ELF-1 (cell line): Measurements from ENCODE around the gene RAD51B.

Experiments used
- DNase-seq: peaks from one replicate; pipeline ENCODE4 v3.0.0-alpha.2; 2016; ENCODE audit warnings: low read depth, low spot score

Gene RAD51B

DNA sequence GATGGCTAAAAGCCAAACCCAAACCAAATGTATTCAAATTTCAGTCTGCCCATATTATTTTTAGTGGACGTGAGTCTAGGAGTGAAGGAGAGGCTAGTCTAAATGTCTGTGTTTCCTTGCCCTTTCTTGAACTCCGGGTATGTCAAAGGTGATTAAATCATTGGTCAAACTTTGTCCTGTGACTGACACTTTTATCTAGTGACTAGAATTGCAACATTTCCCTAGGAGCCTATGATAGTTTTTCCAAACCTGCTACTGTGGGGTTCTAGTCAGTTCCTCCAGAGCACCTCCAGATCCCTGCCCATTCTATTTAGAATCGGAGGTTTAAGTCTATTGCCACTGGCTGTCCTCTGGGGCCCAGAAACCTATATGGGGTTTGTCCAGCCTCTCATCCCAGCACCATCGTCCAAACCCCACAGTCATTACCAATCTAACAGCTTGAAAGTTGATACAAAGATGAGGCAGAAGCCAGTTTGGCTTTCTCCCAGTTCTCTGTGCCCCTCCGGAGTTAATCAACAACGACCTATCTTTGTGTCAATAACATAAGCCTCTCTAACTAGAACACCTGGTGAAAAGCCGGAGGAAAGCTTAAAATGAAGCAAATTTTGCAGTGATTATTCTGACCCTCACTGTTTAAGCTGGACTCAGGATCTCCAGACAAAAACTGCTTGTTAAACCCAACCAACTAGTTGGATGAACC lies 666.6 kb downstream of the RAD51B start:
- DNase-seq = no peak

DNA sequence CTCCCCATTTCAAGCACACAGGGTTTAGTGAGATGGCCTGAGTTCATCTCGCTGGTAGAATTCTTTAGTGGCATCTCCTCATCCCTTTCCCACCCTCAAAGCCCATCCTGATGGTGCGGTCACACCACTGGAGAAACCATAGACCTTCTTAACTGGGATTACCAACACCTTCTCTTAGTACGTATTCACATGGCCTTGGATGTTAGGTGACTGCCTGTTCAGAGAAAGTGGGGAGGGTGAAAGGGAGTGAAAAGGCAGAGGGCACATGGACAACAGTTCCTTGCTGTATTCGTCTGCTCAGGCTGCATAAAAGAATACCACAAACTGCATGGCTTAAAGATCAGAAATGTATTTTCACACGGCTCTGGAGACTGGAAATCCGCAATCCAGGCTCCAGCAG lies 667.2 kb downstream of the RAD51B start:
- no peak for DNase-seq

DNA sequence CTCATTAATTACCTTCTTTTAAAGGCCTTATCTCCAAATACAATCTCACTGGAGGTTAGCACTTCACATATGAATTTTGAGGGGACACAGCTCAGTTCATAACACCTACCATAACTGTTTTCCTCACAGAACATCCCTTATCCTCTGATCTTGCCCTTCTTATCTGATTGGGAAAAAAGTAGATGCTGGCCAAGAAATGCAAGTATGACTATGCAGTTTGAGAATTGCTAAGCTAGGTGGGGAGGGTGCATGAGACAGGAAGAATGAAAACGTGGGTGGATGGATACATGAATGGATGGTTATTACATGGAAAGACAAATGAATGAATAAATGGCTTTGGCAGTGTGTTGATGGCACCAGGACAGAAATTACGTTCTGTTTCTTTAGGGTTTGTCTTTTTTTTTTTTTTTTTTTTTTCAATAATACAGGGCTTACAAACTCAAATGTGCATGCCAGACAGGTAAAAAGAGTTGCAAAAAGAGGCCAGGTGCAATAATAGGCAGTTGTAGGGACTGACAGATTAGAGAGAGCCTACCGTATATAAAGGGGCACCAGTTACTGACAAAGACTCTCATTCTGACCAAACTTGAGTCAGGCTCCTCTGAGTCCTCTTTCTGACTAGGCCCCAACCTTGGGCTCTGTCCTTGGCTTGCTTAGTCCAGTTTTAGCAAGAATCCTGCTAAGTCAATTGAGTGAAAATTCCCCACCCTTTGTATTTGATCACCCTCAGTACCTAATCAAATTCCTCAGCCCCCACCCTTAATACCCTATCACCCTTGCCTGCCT lies 668.4 kb downstream of the RAD51B start:
- DNase-seq = no peak

DNA sequence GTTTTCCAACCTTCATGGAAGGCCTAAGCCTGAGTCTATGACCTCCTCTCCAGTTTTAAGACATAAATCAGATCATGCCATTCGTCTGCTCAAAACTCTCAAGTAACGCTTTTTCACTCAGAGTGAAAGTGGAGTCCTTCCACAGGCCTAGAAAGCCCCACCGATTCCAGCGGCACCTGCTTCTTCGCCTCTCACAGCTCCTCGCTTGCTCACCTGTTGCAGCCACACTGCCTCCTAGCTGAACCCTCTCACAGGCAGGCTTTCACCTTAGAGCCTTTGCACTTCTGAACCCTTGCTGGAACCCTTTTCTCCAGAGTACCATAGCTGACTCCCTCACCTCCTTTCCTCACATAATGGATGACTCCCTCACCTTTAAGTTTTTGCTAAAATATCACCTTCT lies 672.2 kb downstream of the RAD51B start:
- DNase-seq = no peak

DNA sequence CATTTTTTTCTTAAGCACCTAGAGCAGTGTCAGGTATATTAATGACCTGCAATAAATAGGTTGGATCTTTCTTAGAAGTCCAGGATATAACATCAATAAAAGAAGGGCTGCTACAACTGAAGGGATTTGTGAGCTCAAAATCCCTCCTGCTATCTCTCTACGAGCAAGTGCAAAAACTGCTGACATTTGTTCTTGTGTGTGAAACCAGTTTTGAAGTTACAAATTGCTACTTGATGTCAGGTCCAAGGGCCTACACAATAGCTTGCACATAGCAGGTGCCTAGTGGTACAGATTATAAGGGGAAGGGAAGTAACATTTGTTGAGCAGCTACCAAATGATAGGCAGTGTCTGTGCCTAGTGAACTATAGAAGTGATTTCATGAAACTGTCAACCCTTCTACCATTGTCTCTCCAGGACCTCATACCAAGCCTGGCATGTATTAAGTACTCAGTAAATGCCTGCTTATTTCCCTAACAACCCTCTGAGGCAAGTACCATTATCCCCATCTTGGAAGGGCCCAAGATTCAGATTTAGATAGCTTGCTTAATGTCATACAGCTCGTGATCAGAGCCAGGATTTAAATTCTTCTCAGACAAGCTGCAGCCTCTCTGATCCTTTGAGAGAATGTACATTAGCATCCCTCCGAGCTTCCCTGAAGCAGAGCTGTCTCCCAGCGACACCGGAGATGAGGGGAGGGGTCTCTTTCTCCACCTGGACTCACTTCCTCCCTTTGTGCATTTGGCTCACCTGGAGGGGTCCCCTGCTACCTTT lies 673.0 kb downstream of the RAD51B start:
- DNase-seq = no peak

DNA sequence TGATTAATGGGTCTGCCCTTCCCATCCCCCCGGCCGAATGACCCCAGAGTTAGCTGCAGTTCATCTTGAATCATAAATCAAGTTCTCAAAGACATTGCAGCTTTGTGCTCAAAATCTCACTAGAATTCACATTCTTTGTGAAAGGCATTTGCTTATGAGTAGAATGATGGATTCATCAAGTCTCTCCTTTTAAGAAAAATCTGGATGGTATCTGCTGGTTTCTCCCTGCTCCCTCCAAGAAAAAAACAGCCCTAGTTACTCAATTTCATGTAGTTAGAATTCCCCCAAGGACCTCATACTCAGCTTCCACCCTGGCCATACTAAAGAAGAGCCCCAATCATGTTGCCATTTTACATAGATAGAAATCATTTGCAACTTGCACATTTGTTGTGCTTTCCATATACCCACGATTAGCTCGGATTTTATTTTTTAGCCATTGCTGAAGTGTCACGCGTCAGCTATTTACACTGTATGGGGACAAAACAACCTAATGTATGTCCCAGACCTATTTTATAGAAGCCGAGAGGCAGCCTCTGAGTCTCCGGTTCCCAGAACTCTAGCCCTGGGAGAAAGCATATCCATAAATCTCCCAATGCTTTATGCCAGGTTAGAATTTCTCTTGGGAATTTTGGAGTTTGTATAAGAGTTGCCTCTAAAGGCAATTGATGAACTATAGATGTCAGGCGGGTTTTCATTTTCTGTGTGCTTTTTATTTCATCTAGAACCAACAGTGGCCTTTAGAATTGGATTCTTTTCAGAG lies 673.8 kb downstream of the RAD51B start:
- no peak for DNase-seq

GRCh38 chr14:68495101-68496039 lies 675.8 kb downstream of the RAD51B start:
- DNase-seq = no peak

- DNase-seq = no peak
Observed at GRCh38 chr14:68497011-68497410, 677.4 kb downstream of the RAD51B start.

DNA sequence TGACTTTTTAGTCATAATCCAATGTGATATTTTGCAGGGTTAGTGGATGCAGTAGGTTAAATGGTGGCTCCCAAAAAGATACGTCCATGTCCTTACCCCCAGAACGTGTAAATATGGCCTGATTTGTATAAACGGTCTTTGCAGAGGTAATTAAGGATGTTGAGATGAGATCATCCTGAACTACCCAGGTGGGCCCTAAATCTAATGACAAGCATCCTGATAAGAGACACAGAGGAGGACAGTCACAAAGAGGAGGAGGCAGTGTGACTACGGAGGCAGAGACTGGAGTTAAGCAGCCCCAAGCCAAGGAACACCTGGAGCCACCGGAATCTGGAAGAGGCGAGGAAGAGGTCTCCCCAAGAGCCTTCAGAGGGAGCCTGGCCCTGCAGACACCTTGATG lies 679.9 kb downstream of the RAD51B start:
- no peak for DNase-seq

- DNase-seq = no peak
Observed at GRCh38 chr14:68501171-68501570, 681.6 kb downstream of the RAD51B start.

DNA sequence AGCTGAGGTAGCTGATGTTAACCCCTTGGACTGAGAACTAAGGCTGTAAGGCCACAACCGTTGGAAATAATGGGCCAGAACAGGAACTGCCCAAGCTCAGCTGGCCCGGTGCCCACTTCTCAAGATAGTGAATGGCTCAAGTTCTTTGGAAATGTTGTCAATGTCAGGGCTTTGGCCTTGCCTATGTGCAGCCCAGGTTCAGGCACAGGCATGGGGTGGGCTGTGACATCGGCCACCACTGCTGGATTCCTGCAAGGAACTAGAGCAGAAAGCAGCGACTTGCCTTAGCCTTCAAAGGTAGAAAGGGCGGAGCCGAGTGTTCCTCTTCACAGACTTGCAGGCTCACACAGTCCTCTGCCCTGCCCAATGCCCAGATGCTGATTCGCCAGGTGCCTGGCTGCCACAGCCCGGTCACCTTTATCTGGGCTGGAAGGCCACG lies 682.1 kb downstream of the RAD51B start:
- DNase-seq = no peak

DNA sequence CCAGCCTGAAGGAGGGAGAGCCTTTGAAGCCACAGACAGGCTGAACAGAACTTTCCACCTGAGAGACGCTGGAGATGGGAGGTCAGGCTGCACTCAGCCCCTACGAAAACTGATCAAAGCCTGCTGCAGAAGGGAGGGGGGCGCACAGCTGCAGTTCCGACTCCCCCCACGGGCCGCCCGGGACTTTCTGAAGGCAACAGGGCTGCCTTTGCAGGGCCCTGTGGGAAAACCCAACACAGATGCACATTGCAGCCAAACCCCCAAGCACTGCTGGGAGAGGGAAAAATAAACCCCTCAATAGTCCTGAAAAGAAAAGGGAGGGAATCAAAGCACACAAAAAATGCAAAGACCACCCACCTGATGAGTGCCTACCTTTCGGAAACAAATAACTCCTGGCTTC lies 682.7 kb downstream of the RAD51B start:
- no peak for DNase-seq

DNA sequence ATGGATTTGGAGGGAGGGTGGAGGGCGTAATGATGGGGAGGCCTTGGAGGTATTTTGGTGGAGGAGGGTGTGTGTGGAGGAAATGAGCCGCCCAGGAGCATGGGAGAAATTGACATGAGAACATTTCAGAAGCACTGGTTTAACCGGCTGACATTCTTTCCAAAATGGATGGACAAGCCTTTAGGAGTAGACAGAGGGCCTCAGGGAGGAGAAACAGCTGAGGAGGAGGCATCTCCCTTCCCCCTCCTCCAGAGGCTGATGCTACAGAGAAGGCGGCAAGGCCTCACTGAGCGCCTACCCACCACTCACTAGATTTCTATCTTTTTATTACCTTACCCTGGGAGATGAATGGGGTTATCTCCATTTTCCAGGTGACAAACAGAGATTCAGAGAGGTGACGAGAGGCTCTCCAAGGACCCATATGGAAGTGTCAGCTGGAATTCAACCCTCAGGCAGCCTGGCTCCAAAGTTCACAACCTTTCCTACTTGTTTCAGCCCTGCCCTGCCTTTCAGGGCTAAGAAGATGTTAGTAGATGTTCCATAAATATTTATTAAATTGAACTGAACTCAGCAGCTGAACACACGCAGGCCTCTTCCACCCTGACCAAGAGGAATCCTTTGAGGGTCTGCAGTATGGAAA lies 683.7 kb downstream of the RAD51B start:
- DNase-seq = peak; percentile 86

DNA sequence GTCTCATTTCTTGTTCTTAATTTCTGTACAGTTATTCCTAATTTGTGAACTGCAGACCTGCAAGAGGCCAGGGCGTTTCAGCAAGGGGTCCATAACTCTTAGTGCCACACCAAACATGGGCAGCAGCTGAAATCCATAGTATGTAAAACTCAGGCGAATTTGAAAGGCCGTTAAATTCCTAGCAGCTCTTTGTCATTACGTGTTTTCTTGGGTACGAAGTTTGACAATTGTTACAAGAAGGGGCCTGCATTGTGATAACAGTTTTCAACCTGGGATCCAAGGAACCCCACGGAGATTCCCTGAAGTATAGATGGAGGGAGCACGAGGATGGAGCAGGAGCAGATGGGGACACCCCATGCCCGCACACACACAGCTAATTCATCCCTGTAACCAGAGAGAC lies 685.3 kb downstream of the RAD51B start:
- DNase-seq = no peak

DNA sequence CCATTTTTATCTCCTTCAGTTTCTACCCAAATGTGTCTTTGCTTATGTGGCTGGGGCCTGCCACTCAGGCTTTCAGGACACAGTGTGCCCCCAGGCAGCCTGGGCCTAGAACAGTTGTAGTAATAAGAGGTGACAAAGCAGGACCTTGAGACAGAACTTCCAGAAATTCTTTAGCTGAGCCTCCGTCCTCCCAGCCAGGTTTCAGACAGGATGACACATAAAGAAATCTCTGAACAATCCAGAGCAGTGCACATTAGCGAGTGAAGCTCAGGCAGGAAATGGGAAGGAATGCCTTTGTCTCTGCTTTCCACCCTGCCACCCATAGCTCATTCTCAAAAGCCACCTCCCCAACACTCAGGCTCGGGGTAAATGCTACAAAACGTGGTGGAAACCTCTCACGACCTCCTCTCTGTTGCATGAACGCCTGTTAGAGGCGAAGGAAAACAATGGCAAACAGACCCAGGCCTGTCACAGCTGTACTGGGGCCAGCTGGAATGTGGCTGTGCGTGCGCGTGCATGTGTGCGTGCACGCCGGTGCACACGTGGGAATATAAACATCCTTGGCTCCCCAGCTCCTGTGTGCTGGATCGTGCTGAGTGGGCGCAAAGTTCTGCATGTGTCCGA lies 686.6 kb downstream of the RAD51B start:
- peak; percentile 69 for DNase-seq

DNA sequence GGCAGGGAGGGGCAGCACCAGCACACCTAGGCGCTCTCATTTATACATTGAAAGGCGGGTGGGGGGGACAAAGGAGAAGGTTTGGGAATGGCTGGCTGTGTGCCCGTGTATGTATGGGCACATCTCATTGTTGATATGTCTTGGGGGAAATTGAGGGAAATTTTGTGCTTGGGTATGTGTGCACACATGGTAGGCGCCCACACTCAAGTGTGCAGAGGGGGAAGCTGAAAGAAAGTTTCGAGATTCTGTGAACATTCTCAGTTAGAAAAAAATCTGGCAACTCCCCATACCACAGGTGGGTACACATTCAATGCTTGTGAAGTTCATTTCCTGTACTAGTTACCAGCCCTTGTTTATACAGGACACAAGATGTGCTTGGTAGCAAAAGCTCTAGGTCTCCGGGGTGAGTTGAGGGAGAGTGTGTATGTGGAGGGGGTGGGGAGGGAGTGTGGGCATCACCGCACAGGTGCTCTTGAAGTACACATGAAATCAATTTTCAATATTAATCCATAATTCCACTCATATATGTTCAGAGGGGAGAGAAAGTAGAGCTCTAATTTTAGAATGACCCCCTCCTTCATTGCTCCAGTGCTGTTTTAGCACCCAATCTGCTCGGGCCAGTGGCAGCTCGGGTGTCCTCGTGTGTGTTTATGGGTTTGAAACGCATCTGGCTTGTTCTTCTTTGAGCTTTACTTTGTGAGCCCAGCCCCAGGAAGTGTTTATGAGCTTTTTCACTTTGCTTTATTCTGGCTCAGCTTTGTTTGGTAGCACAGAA lies 687.3 kb downstream of the RAD51B start:
- DNase-seq = no peak

DNA sequence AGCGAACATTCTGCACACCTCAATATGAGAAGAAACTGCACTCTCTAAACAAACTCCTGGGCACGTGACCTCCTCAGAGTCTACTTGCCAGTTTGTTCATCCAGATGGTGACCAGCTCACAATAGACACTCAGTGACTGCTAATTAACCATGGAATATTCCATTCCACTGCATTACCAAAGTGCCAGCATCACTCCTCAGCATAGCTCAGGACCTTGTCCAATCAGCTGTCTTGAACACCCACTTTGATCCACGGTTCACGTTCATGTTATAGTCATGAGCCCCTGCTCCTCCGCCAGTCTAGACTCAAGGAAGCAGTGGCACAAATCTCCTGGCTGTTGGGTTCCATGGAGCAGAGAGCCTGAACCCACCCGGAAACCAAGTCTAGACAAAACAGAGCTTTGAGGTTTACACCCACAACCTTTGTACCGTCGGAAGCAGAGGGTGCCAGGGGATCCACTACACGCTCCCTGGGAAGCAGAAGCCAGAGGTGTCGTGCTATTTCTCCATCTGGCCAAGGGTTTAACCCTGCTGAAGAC lies 688.0 kb downstream of the RAD51B start:
- no peak for DNase-seq

DNA sequence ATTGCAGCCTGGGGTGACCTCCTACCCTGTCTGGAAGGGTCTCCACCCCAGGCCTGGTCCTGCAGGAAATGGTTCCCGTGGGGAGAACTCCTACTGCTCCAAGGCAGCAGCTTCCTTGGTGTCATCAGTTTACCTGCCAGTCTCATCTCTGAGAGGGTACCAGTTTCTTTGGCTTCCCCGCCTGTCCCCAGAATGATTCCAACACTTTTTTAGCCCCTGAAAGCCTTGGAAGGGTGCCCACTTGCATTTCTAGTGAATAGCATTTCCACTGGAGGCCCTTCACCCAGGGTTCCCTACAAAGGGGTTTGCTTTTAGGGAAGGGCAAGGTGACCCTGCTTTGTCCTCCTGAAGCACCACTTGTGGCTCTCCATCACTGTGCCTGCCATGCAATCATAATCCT lies 689.0 kb downstream of the RAD51B start:
- DNase-seq = no peak
